HG03196 (cell line): Measurements from ENCODE around the gene SYNJ1.
A peak's percentile ranks its signal among the peaks of the same experiment; 100 is the strongest.
"Not testable (repeated sequence)": the region's sequence is repeated elsewhere in the genome, so short reads cannot be mapped to it uniquely, and the experiment has no call there.

Source experiments
- ATAC-seq: cut with Tn5 transposase; IDR thresholded peaks from one replicate; pipeline ENCODE4 v1.9.1; 2021; ENCODE audit not compliant: unreplicated experiment

The SYNJ1 gene

DNA sequence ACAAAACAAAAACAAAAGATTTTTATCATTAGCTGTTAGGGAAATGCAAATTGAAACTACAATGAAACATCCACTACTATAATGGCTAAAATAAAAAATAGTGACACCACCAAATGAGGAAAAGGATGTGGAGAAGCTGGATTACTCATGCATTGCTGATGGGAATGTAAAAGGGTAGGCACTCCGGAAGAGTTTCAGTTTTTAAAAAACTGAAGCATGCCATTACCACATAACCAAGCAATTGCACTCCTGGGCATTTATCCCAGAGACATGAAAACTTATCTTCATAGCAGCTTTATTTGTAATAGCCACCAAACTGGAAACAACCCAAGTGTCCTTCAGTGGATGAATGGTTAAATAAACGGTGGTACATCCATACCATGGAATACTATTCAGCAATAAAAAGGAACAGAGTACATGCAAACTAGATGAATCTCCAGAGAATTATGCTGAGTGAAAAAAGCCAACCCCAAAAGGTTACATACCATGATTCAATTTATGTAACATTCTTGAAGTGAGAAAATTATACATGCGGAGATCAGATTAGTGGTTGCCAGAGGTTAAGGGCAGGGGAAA, 101.1 kb downstream of the SYNJ1 start:
- ATAC-seq = no peak

DNA sequence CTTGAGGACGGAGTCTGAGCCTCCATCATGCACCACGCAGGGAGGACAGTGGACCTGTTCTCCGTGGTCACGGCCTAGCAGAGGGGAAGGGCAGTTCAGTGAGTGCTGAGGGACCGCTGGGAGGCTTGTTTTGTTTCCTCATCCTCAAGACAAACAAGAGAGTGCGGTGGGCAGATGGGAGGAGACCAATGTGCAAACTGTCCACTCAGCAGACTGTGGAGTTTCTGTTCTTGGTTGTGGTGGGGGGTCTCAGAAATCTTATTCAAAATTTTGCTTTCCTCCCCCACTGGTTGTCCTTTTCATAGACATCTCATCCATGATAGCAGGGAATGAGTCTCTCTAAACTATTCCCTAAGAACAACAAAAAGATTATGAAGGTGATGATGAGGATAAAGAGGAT, 109.6 kb downstream of the SYNJ1 start:
- ATAC-seq = not testable (repeated sequence)

DNA sequence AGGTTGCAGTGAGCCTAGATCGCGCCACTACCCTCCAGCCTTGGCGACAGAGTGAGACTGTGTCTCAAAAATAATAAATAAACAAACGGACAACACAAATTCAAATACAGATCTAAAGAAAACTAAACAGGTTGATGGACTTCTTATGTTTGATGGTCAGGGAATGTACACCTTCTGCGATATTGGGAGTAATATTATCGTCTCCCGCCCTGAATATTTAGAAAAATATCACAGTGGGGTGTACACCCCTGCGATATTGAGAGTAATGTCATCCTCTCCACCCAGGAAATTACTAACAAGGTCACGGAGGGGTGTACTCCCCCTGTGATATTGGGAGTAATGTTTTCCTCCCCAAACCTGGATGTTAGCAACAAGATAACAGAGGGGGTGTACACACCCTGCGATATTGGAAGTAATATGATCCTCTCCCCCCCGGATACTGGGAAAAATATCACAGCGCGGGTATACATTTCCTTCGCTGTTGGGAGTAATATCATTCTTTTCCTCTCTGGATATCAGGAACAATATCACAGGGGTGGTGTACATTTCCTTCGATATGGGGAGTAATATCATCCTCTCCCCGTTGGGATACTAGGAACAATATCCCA, 114.3 kb downstream of the SYNJ1 start:
- ATAC-seq = no peak

DNA sequence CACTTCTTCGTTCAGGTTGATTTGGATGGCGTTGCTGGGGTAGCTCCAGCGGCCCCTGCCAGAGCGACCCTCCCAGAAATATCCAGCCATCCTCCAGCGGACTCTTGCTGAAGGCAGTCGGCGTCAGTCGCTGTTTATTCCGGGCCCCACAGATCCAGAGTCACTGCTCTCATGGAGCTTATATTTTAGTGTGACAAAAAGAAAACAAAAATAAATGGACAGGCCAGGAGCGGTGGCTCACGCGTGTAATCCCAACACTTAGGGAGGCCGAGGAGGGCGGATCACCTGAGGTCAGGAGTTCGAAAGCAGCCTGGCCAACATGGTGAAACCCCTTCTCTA, 114.8 kb downstream of the SYNJ1 start:
- ATAC-seq = no peak

DNA sequence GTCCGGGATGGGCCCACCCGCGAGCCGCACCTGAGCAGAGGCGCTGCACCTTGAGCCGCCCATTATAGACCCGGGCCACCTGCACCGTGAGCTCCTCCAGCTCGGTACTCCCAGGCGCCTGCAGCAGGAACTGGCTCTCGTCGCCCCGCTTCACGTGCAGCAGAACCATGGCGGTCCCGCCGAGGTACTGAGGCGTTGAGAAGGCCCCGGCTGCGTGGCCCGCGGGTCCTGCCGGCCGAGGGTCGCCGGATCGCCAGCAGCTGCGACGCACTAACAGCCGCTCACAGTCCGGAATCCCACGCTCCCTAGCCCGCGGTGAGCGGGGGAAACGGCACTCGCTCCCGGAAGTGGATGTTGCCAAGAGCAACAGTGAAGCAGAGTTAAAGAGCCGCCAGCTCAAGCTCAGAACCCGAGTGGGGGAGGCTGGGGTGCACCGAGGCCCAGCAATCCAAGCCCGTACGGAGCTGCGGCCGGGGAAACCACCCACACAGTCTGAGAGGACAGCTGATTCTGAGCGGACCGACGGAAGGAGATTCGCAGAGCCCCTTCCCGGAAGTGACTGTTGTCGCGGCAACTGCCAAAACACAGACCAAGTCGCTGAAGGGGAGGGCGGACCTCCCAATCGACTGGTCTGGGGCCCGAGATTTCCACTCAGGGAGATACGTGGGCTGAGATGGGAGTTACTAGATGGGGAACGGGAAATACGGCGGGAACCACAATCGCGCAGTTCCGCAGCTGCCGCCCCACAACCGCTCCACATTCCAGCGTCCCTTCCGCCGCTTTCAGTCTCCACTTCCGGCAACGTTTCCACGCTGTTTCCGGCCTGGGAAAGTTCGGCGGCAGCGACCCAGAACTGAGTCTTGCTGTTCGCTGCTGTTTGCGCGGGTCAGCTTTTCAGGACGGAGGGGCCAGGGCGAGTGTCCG, 115.5 kb downstream of the SYNJ1 start, which contains the start of gene CFAP298:
Gene CFAP298, minus strand, starts transcription at position 303 of the 924 bp plus-strand sequence. Its CDS starts 134 bp downstream, at position 169.
- peak; percentile 95 for ATAC-seq

DNA sequence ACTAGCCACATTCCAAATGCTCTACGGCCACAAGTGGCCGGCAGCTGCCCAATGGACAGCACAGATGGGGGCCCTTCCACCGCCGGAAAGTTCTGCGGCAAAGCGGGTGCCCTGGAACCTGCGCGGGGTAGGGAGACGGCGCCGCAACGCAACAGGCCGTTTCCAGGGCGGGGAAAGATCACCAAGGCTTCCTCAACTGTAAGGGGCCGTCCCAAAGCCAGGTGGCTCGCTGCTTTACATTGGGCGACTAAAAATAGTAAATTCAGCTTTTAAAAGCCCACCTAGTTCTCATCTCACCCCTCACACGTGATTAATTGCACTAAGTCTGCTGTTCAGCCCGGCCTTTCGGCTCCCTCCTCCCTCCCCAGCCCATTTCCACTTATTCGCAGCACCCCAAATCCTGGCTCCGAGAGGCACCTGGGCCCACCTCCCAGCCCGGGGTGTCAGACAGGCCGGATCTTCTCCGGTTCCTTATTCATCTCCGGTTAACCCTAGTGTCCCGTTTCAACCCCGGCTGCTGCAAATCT, 116.3 kb downstream of the SYNJ1 start:
- no peak for ATAC-seq

DNA sequence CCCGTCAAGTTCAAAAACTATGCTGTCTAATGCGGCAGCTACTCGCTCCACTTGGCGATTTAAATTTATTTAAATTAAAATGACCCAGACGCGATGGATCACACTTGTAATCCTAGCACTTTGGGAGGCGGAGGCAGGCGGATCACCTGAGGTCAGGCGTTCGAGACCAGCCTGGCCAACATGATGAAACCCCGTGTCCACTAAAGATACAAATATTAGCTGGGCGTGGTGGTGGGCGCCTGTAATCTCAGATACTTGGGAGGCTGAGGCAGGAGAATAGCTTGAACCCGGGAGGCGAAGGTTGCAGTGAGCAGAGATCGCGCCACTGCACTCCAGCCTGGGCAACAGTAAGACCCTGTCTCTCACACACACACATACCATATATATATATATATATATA, 116.9 kb downstream of the SYNJ1 start:
- not testable (repeated sequence) for ATAC-seq

DNA sequence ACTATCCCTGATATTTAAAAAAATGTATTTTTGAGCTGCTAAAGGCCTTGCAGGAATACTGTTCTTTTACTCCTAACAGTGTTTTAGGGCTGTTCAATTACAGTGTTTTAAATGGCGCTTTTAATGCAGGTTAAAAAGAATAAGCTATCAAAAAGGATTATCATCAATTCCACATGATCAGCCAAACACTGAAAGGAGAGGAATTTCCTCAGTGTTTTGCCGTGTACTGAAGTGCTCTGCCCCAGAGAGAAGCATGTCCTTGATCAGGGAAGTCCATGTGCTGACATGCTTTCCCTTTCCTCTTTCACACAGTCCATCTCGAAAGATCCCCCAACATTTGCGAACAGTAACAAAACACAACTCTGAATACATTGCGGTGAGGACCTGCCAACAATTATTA, 119.0 kb downstream of the SYNJ1 start:
- ATAC-seq = no peak

DNA sequence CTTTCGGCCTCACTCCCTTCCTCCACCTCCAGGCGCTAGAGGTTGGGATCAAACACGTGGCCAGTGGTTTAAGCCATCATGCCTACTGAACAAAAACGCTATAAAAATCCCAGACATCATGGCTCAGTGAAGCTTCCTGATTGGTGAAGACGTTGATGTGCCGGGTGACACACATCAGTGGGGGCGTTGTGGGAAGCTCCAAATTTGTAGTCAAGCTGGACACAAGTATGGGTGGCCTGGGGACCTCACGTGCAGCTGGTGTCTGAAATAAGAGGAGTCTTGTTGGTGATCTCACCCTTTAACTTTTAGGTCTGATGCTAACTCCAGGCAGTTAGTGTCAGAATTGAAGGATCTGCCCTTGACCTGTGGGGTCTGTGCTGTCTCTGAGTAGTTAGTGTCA, 122.3 kb downstream of the SYNJ1 start:
- no peak for ATAC-seq

DNA sequence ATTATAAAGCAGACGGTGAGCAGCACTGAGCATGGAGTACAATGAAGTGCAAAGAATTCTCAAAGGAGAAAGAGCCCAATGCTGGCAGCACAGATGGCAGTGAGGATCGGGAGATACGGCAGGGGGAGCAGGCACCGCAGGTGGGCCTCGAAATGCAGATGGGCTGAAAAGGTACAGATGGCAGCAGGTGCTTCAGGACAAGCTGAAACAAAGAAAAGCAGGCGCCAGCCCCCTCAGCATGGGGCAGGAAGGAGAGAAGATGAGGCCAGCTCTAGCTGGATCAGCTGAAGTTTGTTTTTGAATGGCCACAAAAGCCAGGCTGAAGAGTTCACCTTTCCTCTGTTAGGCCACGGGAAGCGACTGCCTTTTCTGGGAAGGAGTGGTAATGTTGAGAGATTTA, 123.3 kb downstream of the SYNJ1 start:
- no peak for ATAC-seq

DNA sequence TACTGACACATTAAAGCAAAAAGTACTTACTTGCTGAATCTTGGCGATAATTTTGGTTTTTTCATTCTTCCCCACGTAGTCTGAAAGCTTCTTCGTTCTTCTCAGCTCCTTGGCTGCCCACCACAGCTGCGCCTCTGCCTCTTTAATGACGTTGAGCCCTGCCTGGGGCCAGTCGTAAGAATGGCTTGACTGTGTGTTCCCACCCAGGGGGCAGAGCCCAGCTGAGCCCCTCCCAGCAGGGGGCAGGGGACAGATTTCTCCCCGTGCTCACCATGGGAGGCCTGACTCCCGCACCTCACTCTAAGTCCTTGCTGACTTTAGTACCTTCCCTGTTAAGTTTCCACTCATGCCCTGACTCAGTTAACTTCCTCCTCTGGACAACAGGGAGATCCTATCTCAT, 124.7 kb downstream of the SYNJ1 start:
- no peak for ATAC-seq

DNA sequence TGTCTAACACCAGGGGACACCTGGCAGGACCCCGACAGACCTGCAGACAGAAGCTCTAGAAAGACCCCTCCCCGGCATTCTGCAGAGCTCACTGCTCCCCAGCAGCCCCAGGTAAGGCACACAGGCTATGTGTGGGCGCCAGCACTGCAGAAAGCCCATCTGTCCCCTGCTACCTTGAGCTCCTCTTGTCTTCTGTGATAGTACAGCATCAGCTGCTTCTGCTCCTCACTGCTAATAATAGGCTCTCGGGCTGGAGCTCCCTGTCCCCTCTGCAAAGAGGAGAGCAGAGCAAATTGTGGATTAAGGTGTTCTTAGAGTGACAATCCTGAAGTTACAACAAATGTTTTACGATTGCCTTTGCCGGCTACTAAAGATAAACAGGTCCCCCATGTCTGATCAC, 125.7 kb downstream of the SYNJ1 start:
- ATAC-seq = no peak

DNA sequence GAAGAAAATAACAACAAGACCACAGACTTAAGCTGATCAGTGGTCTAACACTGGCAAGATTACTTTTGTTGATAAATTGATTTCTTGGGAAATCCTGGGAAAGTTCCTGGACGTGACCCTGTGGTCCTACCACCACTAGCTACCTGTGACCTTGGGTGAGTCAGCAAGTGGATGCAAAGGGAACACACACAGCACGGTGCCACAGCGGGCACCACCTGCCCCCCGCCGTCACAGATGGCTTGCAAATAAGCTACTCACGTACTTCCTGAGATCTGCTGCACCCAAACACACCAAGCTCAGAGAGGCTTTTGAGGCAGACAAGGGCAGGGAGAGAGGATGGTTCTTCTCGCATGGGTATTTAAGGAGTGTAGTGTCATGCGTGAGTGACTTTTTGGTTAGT, 128.3 kb downstream of the SYNJ1 start:
- ATAC-seq = no peak

DNA sequence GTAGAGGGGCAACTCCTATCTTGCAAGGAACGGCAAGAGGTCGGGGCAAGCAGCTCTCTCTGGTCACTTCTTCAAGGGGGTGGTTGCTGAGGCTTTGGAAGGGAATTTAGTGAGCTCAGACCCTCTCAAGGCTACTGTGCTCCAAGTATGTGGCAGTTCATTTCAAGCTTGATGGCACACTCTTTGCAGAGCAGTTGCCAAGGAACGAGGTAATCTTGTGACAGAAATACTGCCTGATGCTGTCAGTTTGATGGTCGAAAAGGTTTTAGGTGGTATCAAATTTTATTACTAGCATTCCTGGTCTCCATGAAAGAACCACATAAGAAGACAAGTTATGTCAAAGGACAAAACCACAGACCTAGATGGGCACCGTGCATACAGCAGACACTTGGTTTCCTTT, 128.7 kb downstream of the SYNJ1 start:
- ATAC-seq = no peak

DNA sequence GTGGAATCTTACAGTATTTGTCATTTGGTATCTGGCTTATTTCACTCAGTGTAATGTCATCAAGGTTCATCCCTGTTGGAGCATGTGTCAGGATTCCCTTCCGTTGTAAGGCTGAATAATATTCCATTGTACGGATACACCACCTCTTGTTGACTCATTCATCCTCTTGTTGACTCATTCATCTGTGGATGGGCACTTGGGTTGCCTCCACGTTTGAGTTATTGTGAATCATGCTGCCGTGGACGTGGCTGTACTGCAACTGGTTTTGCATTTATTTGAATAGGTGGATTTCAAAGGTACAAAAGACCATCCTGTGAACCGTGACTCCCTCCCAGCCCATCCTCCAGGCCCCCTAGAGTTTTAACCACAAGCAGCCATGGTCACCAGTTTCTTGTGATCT, 130.6 kb downstream of the SYNJ1 start:
- ATAC-seq = no peak

DNA sequence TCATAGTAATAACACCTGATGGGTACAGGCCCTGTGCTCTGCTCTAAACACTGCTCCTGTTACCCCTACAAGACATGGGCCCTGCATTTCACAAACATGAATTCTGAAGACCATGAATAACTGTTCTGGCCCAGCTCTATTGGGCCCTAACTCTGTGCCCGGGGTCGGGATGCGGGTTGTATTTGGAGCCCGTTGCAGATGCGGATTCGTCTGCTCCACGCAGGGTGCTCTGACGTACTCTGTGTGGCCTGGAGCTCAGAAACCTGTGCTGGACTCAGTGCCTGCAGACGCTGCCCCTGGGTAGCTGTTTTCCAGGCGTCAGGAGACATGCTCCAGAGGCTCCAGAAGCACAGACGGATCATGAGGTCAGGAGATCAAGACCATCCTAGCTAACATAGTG, 132.4 kb downstream of the SYNJ1 start:
- no peak for ATAC-seq

DNA sequence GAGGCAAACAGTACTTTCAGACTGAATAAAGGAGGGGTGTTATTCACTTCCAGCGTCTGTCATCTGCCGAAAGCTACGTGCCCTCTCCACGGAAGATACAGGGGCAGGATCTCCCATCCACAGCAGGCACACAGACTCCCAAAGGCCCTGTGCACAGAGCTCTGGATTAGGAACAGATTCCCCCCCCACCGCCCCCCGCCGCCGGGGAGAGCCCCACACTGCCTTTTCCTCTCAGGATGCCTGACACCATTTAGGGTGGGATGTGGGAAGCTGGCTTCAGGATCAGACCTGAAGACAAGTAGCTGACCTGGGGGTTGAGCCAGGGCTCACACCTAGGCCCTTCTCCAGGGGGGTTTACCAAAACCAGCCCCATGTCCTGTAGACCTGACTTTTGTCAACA, 134.1 kb downstream of the SYNJ1 start:
- no peak for ATAC-seq

DNA sequence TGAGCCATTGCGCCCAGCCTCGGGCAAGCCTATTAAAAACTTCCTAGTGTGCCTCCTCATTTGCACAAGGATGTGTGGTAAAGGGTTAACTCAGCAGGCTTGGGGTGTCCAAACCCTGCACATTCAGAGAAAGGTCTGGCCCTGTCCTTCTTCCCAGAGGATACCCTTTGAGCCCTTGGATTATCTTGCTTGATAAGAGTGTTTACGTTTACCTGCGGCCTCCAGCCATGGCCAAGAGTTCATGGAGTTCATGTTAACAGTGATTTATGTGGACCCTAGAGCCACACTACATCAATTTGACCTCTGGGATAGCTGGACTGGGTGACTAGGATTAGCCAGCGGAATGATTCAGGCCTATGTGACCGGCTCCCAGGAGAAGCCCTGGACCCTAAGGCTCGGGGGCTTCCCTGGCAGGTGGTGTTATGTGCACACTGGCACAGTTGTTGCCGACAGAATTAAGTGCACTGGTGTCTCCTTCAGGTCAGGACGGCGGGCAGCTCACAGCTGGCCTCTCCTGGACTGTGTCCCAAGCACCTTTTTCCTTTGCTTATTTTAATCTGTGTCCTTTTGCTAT, 134.8 kb downstream of the SYNJ1 start:
- ATAC-seq = no peak

DNA sequence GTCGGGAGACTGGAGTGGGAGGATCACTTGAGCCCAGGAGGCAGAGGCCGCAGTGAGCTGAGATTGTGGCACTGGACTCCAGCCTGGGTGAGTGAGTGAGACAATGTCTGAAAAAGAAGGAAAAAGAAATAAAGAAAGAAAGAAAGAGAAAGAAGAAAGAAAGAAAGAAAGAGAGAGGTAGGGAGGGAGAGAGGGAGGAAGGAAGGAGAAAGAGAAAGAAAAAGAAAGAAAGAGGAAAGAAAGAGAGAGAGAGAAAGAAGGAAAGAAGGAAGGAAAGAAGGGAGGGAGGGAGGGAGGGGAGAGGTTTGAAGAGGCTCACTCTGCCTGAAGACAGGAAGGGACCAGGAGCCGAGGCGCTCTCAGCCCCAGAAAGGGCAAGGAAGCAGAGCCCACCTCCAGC, 137.7 kb downstream of the SYNJ1 start:
- no peak for ATAC-seq

DNA sequence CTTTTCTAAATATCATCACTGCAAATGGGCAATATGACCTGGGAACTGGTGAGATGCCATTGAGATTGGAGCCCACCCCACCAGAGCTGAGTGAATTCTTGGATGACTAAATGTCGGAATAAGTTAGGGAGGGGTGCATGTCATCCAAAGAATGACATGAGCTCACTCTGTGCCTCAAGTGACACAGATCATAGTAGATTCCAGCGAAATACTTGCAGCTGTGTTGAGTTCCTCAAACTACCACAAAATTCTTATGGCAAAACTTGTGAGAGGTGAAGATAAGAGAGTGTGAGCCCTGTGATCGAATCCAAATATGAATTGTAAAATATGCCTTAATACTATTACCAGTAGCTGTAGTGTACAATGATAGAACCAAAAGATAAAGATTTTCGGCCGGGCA, 140.2 kb downstream of the SYNJ1 start:
- ATAC-seq = no peak

DNA sequence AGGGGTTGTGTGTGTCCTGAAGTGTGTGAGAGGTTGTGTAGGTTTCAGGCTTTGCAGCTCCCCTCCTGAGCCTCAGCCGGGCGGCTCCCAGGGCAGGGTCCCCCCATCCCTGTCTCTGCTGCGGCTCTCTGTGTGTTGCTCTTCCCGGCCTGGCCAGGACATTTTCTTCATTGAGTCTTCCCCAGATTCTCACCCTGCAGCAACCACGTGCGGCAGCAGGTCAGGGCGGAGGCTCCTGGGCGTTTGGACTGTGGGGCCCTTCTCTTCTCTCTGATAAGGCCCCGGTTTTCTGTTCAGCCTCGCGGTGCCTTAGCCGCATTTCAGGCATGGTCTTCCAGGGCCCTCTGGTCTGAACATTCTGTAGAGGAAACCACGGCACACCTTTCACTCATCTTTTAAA, 140.7 kb downstream of the SYNJ1 start:
- ATAC-seq = no peak

DNA sequence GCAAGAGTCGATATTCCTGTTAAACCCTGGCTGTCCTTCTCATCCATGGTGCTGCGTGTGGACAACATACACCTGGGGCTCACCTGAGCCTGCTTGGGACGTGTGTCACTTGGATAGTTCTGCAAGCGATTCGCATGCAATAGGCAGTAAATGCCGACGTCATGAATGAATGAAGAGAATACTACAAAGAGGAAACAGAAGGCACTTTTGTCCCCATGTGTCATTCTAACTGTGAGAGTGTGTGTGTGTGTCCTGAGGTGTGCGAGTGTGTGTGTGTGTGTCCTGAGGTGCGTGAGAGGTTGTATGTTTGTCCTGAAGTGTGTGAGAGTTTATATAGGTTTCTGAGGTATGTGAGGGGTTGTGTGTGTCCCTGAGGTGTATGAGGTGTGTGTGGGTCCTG, 141.8 kb downstream of the SYNJ1 start:
- no peak for ATAC-seq
